Choroid plexus epithelial cell (primary cell): ENCODE results near the gene HSF4.

Experiments
- DNase-seq: peaks from one replicate; pipeline ENCODE4 v3.0.0-alpha.2; 2010; ENCODE audit warnings: low read depth
- H3K4me3 ChIP-seq: 2 replicates; pipeline ENCODE4 v1.5.1; 2011; ENCODE audit warnings: low read depth, mild to moderate bottlenecking, control low read depth, low read length, moderate library complexity
- CTCF ChIP-seq: conservative IDR thresholded peaks from 2 replicates; pipeline ENCODE4 v1.5.1; 2011; ENCODE audit warnings: low read depth, mild to moderate bottlenecking, control low read depth, inconsistent platforms, low read length, moderate library complexity

The HSF4 gene

DNA sequence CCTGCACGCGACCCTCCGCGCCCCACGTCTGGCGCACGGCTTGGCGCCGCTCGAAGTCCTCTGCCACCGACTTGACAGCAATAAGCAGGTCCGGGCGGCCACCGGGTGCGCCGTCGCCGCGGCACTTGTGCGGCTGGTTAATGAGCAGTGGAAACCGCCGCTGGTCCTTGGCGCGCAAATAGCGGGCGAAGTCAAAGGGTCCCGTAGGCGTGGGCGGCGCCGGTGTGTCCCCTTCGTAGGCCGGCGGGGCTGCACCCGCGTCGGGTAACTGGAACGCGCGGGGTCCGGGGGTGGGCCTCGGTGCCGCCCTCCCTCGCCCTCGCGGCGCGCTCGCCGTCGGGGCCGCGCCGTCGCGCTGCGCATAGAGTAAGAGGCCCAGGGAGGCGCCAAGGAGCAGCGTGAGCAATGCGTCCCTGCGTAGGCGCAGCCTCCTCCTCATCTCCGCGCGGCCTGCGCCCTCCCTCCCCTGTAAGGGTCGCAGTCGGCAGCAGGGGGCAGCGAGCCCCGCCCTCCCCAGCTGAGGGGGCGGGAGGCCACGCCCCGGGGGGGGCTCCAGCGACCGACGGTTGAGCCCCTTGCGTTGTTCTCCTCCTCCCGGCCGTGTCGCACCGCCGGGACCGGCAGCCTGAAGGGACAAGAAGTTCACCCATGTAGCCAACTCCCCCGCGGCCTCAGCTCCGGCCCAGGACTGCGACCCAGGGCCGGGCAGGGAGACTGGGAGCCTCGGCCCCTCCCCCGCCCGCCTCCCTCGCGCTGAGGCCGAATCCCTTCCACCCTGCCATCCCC is 14.3 kb upstream of the HSF4 start:
- peak; percentile 84 for DNase-seq
- peak overlapping the region; percentile 79 for H3K4me3 ChIP-seq
- no peak for TF ChIP-seq CTCF

DNA sequence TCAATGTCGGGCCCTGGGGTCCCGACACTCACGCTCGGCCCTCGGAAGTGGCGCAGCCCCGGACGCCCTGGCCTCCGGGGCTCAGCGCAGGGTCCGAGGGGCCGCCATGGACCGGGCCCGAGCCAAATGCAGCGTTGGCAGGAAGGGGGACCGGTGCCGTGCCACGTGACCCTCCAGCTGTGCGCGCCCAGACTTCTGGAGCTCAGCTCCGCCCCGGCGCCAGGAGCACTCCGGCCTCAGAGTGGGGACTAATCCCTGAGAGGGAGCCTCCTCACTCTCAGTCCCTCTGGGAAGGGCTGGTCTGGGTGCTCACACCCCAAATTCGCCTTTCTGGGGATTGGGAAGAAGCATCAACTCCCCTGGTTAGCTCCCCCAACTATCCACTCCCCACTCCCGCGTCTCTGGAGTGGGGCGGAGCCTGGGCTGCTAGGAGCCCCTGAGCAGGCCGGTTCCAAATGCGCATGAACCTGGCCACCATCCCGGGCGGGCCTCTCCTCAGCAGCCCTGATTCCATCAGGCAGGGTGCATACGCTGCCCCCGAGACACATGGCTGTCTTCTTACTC is 13.6 kb upstream of the HSF4 start, which contains the start of gene B3GNT9:
B3GNT9 (minus strand) TSS at position 166 of the 564 bp plus-strand sequence. CDS start 513 bp downstream, outside the sequence.
- peak within 1 kb of the TSS; percentile 79 for H3K4me3 ChIP-seq
- peak; percentile 79 for DNase-seq
- TF ChIP-seq CTCF, result no peak

DNA sequence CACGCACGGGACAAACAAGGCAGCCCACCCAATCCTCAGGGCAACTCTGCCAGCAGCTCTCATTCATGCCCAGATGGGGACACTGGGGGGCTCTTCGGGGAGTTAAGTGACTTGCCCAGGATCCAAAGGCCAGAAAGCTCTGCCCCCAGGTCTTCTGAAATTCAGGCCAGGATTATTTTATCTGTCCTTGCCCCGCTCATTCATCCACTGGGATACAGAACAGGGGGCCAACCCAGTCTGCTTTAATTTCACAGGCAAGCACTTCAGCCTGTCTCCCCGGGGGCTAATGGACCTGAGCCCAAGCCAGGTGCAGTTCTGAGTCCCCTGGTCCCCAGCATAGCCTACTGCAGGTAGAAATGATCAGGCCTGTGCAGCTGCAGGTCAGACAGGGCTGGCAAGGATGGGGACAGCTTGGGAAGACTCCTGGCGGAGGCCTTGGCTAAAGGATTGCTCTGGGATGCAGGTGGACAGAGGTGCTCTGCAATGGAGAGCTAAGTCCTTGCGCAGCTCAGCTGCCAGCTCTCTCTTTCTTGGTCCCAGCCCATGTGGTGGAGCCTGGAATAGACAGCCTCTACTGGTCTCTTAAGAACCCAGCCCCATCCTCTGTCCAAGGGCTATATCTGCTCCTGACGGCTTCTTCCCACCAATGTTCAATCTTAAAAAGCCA is 13.0 kb upstream of the HSF4 start:
- TF ChIP-seq CTCF, result no peak
- DNase-seq, result no peak
- H3K4me3 ChIP-seq, result peak overlapping the region; percentile 79

GRCh38 chr16:67154578-67155294 is 9.8 kb upstream of the HSF4 start:
- peak overlapping the region; percentile 28 for H3K4me3 ChIP-seq
- no peak for DNase-seq
- TF ChIP-seq CTCF, result no peak

DNA sequence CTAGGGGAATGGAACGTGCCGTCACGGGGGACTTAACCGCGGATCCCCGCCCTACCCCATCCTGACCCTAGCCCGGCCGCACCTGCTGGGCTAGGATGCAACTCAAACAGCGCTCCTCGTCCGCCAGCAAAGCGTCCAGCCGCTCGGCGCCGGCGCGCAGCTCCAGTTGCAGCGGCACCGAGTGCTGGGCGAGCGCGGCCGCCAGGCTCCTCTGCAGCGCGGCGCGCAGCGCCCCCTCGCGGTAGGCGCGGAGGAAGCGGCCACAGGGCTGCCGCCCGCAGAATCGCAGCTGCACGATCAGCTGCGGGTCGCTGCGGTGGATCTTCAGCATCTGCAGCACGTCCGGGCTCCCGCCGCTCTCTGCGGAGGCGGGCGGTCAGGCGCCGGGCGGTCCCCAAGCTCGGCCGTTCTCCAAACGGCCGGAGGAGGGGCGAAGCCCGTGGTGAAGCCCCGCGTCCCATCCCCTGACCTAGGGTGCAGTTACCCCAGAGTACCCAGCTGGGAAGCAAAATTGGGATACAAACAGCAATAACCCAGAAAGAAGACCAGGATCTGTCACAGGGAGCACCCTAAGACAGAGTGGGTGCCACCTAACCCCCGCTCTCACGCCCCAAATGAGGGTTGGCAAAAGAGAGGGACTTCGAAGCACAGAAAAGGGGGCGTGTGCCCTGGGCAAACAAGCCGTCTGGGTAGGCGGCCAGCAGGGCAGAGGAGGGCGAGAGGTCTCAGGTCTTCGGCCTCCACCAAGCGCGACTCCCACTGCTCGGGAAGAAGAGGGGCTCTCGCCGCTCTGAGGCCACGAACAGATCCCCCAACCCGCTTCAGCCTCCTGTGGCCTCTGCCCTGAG is 9.0 kb upstream of the HSF4 start:
- peak overlapping the region; percentile 28 for H3K4me3 ChIP-seq
- DNase-seq, result peak; percentile 83
- TF ChIP-seq CTCF, result peak; percentile 64
